PC-3 (cell line): Measurements from ENCODE around the gene FIBCD1. TPM values are rescaled to one million over a fixed set of nuclear protein-coding genes. Genes with fewer than 3 reads are reported as not detected.

Experiments used
- ATAC-seq: fragments of 200-7000 bp; cut with Tn5 transposase; 2 replicates; pipeline ENCODE4 v1.9.1; 2020; ENCODE audit warnings: mild to moderate bottlenecking, moderate library complexity
- BruUV-seq: library from RNA; stranded (reverse); fragments of 400-500 nt; replicated peaks from 2 replicates; lab custom pipeline; 2021; lab: Mats Ljungman, UMichigan
- CTCF ChIA-PET: fragments of 300-600 bp; sonication (Branson Sonifier 250); formaldehyde crosslinking; loops from one replicate; lab custom pipeline; 2022; ENCODE audit warnings: antibody characterized with exemption; lab: Charles Lee
- POLR2A ChIA-PET: fragments of 300-600 bp; sonication (Branson Sonifier 250); formaldehyde crosslinking; loops from one replicate; lab custom pipeline; 2022; ENCODE audit warnings: antibody characterized with exemption; ENCODE audit not compliant: unreplicated experiment; lab: Charles Lee
- DNase-seq: peaks from one replicate; pipeline ENCODE4 v3.0.0-alpha.2; 2015
- H2AFZ ChIP-seq: fragments of 300-600 bp; sonication (generic); 2 replicates; pipeline ENCODE4 v1.6.0; 2016; ENCODE audit warnings: antibody characterized with exemption, low read length
- H3F3A ChIP-seq: fragments of 300-600 bp; sonication (generic); one replicate; pipeline ENCODE4 v1.6.0; 2017; ENCODE audit warnings: antibody characterized with exemption, low read length, control low read depth, mild to moderate bottlenecking; ENCODE audit not compliant: unreplicated experiment
- H3K27ac ChIP-seq: fragments of 300-600 bp; sonication (generic); 2 replicates; pipeline ENCODE4 v1.5.1; 2016; ENCODE audit warnings: mild to moderate bottlenecking, low read length
- H3K27me3 ChIP-seq: fragments of 300-600 bp; sonication (generic); 2 replicates; pipeline ENCODE4 v1.6.1; 2016; ENCODE audit warnings: low read length, mixed read lengths
- H3K36me3 ChIP-seq: fragments of 300-600 bp; sonication (generic); 2 replicates; pipeline ENCODE4 v1.6.1; 2016; ENCODE audit warnings: low read depth, mixed run types, low read length, mixed read lengths
- H3K4me1 ChIP-seq: fragments of 300-600 bp; sonication (generic); 2 replicates; pipeline ENCODE4 v1.5.1; 2016; ENCODE audit warnings: low read length; ENCODE audit not compliant: insufficient read depth
- H3K4me2 ChIP-seq: fragments of 300-600 bp; sonication (generic); 2 replicates; pipeline ENCODE4 v1.6.0; 2016; ENCODE audit warnings: low read length
- H3K4me3 ChIP-seq: fragments of 300-600 bp; sonication (generic); 2 replicates; pipeline ENCODE4 v1.5.1; 2016; ENCODE audit warnings: mild to moderate bottlenecking, low read length, mixed read lengths
- H3K79me2 ChIP-seq: fragments of 300-600 bp; sonication (generic); 2 replicates; pipeline ENCODE4 v1.6.1; 2017; ENCODE audit warnings: low read length, mixed read lengths
- H3K9ac ChIP-seq: fragments of 300-600 bp; sonication (generic); 2 replicates; pipeline ENCODE4 v1.6.0; 2016; ENCODE audit warnings: mild to moderate bottlenecking, low read length
- H3K9me2 ChIP-seq: fragments of 300-600 bp; sonication (generic); replicated peaks from 2 replicates; pipeline ENCODE4 v1.6.1; 2016; ENCODE audit warnings: mixed run types, low read length, mixed read lengths
- H3K9me3 ChIP-seq: fragments of 300-600 bp; sonication (generic); 2 replicates; pipeline ENCODE4 v1.6.1; 2016; ENCODE audit warnings: low read length, mixed read lengths
- H4K20me1 ChIP-seq: fragments of 300-600 bp; sonication (generic); 2 replicates; pipeline ENCODE4 v1.6.1; 2016; ENCODE audit warnings: low read length, mixed read lengths
- EZH2 ChIP-seq: fragments of 300-600 bp; sonication (generic); IDR thresholded peaks from one replicate; pipeline ENCODE4 v1.6.1; 2017; ENCODE audit warnings: antibody characterized with exemption, mild to moderate bottlenecking, low read length; ENCODE audit not compliant: unreplicated experiment
- EZH2phosphoT487 ChIP-seq: fragments of 300-600 bp; sonication (generic); IDR thresholded peaks from 2 replicates; pipeline ENCODE4 v1.6.1; 2018; ENCODE audit warnings: mild to moderate bottlenecking, antibody characterized with exemption, low read length, borderline replicate concordance
- intact Hi-C: fragments of 100-400 bp; cut with micrococcal nuclease; formaldehyde crosslinking; loops from 2 replicates; pipeline ENCODE4 v1.9.0; 2023
- total RNA-seq: library from RNA; depleted of rRNA; stranded (reverse); fragments of >200 nt; gene quantifications from 2 replicates; pipeline ENCODE4 v1.2.3, GENCODE V29; 2014
- TF ChIP-seq, protein P1 (sequence below): fragments of 300-600 bp; sonication (generic); conservative IDR thresholded peaks from 2 replicates; pipeline ENCODE4 v1.5.1; 2017; ENCODE audit warnings: antibody characterized with exemption, low read depth, mild to moderate bottlenecking, low read length

FIBCD1 gene
- total RNA-seq, 1 experiment from 2014 or later, result 8.9 TPM

GRCh38 chr9:130868230-130868629, 70.8 kb downstream of the FIBCD1 start:
- Histone ChIP-seq H3F3A (no peaks in the 10 kb centered on the region), H3K79me2 (peaks cover 8% of the 10 kb centered on the region; the same call in 1 of the 2 replicates), H3K36me3 (no peaks in the 10 kb centered on the region; the same call in 1 of the 2 replicates), H3K27me3 (no peaks in the 10 kb centered on the region), H3K9ac (no peak overlapping the region), H3K9me3 (no peaks in the 10 kb centered on the region), H3K4me2 (no peak overlapping the region), H3K9me2 (no peaks in the 10 kb centered on the region), H3K4me3 (no peak overlapping the region), H2AFZ (no peak overlapping the region), H3K4me1 (no peaks in the 10 kb centered on the region), H3K27ac (no peak overlapping the region), H4K20me1 (no peaks in the 10 kb centered on the region)
- ATAC-seq (no peak), DNase-seq (no peak)
- ChIA-PET POLR2A (no interaction called here), CTCF (no interaction called here)
- intact Hi-C loops, result no loop called here
- no TSS peak for BruUV-seq
- TF ChIP-seq EZH2, result no peak
- TF ChIP-seq, protein P1, sequence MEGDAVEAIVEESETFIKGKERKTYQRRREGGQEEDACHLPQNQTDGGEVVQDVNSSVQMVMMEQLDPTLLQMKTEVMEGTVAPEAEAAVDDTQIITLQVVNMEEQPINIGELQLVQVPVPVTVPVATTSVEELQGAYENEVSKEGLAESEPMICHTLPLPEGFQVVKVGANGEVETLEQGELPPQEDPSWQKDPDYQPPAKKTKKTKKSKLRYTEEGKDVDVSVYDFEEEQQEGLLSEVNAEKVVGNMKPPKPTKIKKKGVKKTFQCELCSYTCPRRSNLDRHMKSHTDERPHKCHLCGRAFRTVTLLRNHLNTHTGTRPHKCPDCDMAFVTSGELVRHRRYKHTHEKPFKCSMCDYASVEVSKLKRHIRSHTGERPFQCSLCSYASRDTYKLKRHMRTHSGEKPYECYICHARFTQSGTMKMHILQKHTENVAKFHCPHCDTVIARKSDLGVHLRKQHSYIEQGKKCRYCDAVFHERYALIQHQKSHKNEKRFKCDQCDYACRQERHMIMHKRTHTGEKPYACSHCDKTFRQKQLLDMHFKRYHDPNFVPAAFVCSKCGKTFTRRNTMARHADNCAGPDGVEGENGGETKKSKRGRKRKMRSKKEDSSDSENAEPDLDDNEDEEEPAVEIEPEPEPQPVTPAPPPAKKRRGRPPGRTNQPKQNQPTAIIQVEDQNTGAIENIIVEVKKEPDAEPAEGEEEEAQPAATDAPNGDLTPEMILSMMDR, result no peak
- TF ChIP-seq EZH2phosphoT487, result no peak

DNA sequence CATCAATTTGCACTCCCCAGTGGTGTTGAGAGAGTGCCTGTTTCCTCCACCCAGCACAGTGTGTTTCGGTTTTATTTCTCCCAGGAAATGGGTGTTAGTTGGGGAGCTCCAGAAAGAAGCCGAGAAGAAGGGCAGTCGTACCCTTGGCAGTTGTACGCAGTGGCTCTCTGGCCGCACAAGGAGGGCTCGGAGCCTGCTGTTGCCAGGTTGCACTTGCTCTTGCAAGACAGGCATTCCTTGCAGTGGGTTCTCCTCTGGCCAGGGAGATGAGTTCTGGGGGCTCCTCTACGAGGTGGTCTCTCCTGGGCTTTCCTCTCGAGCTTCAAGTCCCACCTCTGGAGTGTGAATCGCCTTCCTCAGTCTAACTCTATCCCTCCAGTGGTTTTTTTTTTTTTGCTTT, 71.5 kb downstream of the FIBCD1 start:
- no peak for ATAC-seq
- TF ChIP-seq EZH2, result no peak
- TF ChIP-seq, protein P1, result no peak
- no peak for TF ChIP-seq EZH2phosphoT487
- H3K9me3 ChIP-seq, result no peaks in the 10 kb centered on the region
- intact Hi-C loops, result no loop called here
- H3K27ac ChIP-seq, result no peak overlapping the region
- no peak overlapping the region for H3K9ac ChIP-seq
- no peaks in the 10 kb centered on the region for H3K9me2 ChIP-seq
- CTCF ChIA-PET, result no interaction called here
- no peak overlapping the region for H3K4me2 ChIP-seq
- H4K20me1 ChIP-seq, result no peaks in the 10 kb centered on the region
- H3K4me1 ChIP-seq, result no peaks in the 10 kb centered on the region
- POLR2A ChIA-PET, result no interaction called here
- H3K4me3 ChIP-seq, result no peak overlapping the region
- no peaks in the 10 kb centered on the region for H3F3A ChIP-seq
- DNase-seq, result no peak
- no TSS peak for BruUV-seq
- H3K79me2 ChIP-seq, result peaks cover 8% of the 10 kb centered on the region; the same call in 1 of the 2 replicates
- no peak overlapping the region for H2AFZ ChIP-seq
- no peaks in the 10 kb centered on the region for H3K27me3 ChIP-seq
- no peaks in the 10 kb centered on the region; the same call in 1 of the 2 replicates for H3K36me3 ChIP-seq

- BruUV-seq, result no TSS peak
- no peak overlapping the region for H3K4me3 ChIP-seq
- intact Hi-C loops, result no loop called here
- no peaks in the 10 kb centered on the region for H3K9me3 ChIP-seq
- peaks cover 8% of the 10 kb centered on the region; the same call in 1 of the 2 replicates for H3K79me2 ChIP-seq
- H3K4me1 ChIP-seq, result no peaks in the 10 kb centered on the region
- H3F3A ChIP-seq, result no peaks in the 10 kb centered on the region
- ChIA-PET POLR2A (no interaction called here), CTCF (interaction anchor here (0.5 to 1.0 kb wide), 4 partner anchors 20 to 180 kb away, joined by 3 to 7 read pairs (median 4); no protein-coding TSS in a partner anchor)
- H2AFZ ChIP-seq, result no peak overlapping the region
- no peaks in the 10 kb centered on the region for H3K9me2 ChIP-seq
- no peak overlapping the region for H3K27ac ChIP-seq
- TF ChIP-seq, protein P1, result peak; percentile 98
- no peak for TF ChIP-seq EZH2
- H3K9ac ChIP-seq, result no peak overlapping the region
- DNase-seq (peak; percentile 90), ATAC-seq (peak; percentile 97)
- no peaks in the 10 kb centered on the region for H3K27me3 ChIP-seq
- H3K4me2 ChIP-seq, result no peak overlapping the region
- H3K36me3 ChIP-seq, result no peaks in the 10 kb centered on the region
- H4K20me1 ChIP-seq, result no peaks in the 10 kb centered on the region
Observed at GRCh38 chr9:130866474-130866965, 72.5 kb downstream of the FIBCD1 start.
